Panc1 (cell line): Measurements from ENCODE around the gene GDI1.
"Not testable (repeated sequence)": the region's sequence is repeated elsewhere in the genome, so short reads cannot be mapped to it uniquely, and the experiment has no call there.

Experiments
- POLR2AphosphoS5 ChIP-seq: IDR thresholded peaks from 2 replicates; pipeline ENCODE4 v1.6.1; 2012; ENCODE audit warnings: mild to moderate bottlenecking, low read depth, low read length, moderate library complexity
- TCF7L2 ChIP-seq: IDR thresholded peaks from 2 replicates; pipeline ENCODE4 v1.6.1; 2011; ENCODE audit warnings: mild to moderate bottlenecking, low read depth, low read length, inconsistent platforms
- TF ChIP-seq, protein P1 (sequence below): fragments of 450-650 bp; IDR thresholded peaks from 2 replicates; pipeline ENCODE4 v1.5.1; 2017; ENCODE audit warnings: mild to moderate bottlenecking
- TF ChIP-seq, protein P2 (sequence below), 2 experiments: IDR thresholded peaks; 2 replicates each; pipeline ENCODE4 v1.6.1; 2011 to 2012; ENCODE audit warnings: low read depth in 2 of 2, control low read depth in 1 of 2, low read length in 1 of 2, mild to moderate bottlenecking in 1 of 2, moderate library complexity in 1 of 2; ENCODE audit not compliant: insufficient read depth in 1 of 2

DNA sequence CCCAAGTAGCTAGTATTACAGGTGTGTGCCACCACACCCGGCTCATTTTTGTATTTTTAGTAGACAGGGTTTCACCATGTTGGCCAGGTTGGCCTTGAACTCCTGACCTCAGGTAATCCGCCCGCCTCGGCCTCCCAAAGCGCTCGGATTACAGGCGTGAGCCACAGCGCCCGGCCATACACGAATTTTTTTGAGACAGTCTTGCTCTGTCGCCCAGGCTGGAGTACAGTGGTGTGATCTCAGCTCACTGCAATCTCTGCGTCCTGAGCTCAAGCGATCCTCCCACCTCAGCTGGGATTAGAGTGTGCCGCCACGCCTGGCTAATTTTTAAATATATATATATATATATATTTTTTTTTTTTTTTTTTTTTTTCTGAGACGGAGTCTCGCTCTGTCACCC lies 40.6 kb upstream of the GDI1 start:
- TF ChIP-seq, protein P1, sequence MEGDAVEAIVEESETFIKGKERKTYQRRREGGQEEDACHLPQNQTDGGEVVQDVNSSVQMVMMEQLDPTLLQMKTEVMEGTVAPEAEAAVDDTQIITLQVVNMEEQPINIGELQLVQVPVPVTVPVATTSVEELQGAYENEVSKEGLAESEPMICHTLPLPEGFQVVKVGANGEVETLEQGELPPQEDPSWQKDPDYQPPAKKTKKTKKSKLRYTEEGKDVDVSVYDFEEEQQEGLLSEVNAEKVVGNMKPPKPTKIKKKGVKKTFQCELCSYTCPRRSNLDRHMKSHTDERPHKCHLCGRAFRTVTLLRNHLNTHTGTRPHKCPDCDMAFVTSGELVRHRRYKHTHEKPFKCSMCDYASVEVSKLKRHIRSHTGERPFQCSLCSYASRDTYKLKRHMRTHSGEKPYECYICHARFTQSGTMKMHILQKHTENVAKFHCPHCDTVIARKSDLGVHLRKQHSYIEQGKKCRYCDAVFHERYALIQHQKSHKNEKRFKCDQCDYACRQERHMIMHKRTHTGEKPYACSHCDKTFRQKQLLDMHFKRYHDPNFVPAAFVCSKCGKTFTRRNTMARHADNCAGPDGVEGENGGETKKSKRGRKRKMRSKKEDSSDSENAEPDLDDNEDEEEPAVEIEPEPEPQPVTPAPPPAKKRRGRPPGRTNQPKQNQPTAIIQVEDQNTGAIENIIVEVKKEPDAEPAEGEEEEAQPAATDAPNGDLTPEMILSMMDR = not testable (repeated sequence)
- TF ChIP-seq, protein P2, sequence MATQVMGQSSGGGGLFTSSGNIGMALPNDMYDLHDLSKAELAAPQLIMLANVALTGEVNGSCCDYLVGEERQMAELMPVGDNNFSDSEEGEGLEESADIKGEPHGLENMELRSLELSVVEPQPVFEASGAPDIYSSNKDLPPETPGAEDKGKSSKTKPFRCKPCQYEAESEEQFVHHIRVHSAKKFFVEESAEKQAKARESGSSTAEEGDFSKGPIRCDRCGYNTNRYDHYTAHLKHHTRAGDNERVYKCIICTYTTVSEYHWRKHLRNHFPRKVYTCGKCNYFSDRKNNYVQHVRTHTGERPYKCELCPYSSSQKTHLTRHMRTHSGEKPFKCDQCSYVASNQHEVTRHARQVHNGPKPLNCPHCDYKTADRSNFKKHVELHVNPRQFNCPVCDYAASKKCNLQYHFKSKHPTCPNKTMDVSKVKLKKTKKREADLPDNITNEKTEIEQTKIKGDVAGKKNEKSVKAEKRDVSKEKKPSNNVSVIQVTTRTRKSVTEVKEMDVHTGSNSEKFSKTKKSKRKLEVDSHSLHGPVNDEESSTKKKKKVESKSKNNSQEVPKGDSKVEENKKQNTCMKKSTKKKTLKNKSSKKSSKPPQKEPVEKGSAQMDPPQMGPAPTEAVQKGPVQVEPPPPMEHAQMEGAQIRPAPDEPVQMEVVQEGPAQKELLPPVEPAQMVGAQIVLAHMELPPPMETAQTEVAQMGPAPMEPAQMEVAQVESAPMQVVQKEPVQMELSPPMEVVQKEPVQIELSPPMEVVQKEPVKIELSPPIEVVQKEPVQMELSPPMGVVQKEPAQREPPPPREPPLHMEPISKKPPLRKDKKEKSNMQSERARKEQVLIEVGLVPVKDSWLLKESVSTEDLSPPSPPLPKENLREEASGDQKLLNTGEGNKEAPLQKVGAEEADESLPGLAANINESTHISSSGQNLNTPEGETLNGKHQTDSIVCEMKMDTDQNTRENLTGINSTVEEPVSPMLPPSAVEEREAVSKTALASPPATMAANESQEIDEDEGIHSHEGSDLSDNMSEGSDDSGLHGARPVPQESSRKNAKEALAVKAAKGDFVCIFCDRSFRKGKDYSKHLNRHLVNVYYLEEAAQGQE (IDR thresholded peaks at IDR 0.05; ENCODE audit: insufficient read depth in 1 of 2, low read depth in 2 of 2, low read length in 1 of 2) = not testable (repeated sequence)
- not testable (repeated sequence) for TF ChIP-seq POLR2AphosphoS5, TCF7L2
